ENCODE measurements around the gene CMYA5.

GRCh38 chr5:79728396-79728795, 38.8 kb downstream of the CMYA5 start:
- TF ChIP-seq, protein P1, sequence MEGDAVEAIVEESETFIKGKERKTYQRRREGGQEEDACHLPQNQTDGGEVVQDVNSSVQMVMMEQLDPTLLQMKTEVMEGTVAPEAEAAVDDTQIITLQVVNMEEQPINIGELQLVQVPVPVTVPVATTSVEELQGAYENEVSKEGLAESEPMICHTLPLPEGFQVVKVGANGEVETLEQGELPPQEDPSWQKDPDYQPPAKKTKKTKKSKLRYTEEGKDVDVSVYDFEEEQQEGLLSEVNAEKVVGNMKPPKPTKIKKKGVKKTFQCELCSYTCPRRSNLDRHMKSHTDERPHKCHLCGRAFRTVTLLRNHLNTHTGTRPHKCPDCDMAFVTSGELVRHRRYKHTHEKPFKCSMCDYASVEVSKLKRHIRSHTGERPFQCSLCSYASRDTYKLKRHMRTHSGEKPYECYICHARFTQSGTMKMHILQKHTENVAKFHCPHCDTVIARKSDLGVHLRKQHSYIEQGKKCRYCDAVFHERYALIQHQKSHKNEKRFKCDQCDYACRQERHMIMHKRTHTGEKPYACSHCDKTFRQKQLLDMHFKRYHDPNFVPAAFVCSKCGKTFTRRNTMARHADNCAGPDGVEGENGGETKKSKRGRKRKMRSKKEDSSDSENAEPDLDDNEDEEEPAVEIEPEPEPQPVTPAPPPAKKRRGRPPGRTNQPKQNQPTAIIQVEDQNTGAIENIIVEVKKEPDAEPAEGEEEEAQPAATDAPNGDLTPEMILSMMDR (IDR thresholded peaks at IDR 0.05; ENCODE audit: insufficient read depth, low read length, poor library complexity, severe bottlenecking): no peak
- TF ChIP-seq EZH2phosphoT487 (conservative IDR thresholded peaks at IDR 0.05; ENCODE audit: low read length): no peak

All from SU-DHL-6 (cell line).